GM15510 (cell line): Measurements from ENCODE around the gene ABCB8.

Experiments used
- POLR2A ChIP-seq: IDR thresholded peaks from 3 replicates; pipeline ENCODE4 v1.6.1; 2011; ENCODE audit warnings: borderline replicate concordance; ENCODE audit not compliant: insufficient read length; ENCODE audit errors: extremely low read depth

The ABCB8 gene

DNA sequence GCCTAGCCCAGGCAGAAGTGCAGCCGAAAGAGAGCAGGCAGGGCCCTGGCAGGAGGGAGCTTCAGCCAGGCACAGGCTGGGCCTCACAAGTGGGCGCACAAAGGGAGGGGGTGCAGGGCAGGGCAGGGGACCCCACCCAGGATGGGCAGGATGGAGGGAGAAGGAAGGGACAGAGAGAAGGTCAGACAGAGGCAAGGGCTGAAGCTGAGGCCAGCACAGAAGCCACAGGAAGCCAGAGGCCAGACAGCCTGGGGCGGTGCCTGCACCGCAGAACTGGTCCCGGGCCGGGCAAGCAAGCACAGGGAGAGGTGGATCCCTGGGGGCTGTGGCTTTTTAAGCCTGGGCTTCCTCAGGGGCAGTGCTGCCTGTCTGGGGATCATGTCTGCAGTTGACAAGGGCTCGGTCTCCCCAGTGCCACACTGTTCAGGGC lies 20.8 kb upstream of the ABCB8 start:
- TF ChIP-seq POLR2A, result no peak

DNA sequence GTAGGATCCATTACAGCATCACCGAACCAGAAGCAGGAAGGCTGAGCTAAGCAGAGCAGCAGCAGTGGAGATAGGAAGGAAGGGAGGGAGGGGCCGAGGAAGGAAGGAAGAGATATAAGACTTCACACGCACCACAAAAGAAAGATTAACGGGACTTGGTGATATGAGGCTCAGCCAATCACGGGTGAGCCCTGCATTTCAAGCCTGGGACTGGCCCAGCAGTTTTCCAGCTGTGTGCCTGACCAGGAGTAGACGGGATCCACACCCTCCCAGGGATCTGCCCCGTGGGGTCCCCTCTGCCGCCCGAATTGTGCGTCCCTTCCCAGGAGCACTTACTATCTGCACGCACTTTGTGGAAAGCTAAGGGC lies 20.1 kb upstream of the ABCB8 start:
- no peak for TF ChIP-seq POLR2A

DNA sequence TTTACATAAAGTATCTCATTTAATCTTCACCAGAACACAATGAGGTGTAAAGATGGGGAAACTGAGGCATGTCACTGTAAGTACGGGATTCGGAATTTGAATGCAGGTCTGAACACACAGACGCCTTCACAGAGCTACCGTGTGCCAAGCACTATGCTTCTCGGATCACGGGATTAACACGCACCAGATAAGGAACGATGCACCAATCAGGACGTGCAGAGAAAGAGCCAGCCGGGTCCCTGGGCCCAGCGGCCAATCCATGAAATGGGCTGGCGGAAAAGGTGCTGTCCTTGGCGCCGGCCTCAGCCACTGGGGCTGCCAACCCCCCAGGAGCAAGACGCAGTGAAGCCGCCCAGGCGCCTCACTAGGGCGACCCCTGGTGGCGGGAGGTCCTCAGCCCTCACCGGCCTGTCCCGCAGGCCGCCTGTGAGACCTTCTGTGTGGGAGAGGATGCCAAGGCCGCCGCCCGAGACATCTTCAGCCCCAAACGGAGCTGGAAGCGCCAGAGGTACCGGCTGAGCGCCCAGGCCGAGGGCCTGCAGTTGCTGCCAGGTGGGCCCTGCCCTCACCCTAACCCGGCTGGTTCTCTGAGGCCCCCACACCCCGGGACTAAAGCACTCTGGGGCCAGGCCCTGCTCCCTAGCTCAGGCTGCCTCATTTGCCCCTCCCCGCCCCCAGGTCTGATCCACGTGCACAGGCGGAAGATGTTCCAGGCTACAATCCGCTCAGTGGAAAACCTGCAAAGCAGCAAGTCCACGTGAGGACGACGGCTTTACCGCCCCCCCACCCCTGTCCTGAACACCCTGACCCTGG lies 19.5 kb upstream of the ABCB8 start:
- TF ChIP-seq POLR2A, result peak; percentile 50

DNA sequence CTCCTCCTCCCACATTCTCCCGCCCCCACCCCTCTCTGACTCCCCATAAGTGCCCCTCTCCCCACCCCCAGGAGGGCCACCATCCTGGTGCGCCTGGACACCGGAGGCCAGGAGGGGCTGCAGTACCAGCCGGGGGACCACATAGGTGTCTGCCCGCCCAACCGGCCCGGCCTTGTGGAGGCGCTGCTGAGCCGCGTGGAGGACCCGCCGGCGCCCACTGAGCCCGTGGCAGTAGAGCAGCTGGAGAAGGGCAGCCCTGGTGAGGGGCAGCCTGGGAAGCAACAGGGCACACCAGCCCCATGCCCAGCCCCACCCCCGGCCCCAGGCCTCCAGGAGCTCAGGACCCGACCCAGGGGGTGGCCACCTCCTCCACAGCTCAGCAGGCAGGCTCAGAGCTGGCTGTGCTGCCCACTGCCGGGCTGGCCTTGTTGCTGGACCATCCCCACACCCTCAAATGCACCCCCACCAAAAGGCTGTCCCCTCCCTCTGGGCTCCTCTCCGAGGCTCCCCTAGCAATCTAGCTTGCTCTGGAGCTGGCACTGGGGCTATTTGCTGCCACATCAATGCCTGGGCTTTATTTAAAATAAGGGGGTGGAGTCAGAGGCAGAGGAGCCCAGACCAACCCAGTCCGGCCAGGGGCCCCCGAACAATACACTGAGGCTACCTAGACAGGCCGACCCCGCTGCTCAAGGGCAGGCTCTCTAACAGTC lies 18.8 kb upstream of the ABCB8 start:
- TF ChIP-seq POLR2A, result no peak

DNA sequence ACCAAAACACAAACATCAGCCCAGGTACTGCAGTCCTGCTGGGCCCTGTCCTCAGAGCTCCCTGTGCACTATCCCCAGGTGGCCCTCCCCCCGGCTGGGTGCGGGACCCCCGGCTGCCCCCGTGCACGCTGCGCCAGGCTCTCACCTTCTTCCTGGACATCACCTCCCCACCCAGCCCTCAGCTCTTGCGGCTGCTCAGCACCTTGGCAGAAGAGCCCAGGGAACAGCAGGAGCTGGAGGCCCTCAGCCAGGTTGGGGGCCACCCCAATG lies 18.3 kb upstream of the ABCB8 start:
- TF ChIP-seq POLR2A, result no peak

DNA sequence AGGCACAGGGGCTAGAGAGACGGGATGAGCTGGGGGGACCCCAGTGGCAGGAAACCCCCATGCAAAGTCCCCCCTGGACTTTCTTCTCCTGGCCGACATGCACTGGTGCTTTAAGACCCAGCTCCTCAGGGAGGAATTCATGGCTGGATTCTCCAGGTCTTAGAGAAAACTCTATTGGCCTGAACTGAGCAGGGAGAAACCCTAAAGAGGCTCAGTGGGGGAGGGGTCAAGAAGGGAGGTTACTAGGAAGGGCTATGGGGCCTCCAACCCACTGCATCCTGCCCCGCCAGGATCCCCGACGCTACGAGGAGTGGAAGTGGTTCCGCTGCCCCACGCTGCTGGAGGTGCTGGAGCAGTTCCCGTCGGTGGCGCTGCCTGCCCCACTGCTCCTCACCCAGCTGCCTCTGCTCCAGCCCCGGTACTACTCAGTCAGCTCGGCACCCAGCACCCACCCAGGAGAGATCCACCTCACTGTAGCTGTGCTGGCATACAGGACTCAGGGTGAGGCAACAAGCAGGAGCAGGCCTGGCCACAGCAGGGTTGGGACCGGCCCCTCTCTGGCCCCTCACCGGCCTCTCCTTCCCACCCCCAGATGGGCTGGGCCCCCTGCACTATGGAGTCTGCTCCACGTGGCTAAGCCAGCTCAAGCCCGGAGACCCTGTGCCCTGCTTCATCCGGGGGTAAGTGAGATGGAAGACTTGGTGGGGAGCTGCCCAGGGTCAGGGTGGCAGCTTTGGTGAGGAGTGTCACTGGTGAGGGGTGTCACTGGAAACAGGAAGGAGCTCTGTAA lies 17.7 kb upstream of the ABCB8 start:
- TF ChIP-seq POLR2A, result no peak

DNA sequence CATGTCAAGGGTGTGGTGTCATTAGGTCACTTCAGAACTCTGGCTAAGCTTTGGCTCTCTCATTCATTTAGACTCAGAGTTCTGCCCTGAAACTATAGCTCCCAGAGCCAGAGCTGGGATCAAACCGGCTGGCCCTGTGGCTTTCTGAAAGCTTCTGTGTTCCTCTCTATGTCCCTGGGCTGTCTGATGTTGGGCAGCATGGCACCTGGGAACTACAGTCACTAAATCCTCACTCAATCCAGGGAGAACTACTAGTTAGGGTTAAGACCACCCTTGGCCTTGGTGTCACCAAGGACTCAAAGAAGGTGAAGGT lies 17.2 kb upstream of the ABCB8 start:
- TF ChIP-seq POLR2A, result no peak

DNA sequence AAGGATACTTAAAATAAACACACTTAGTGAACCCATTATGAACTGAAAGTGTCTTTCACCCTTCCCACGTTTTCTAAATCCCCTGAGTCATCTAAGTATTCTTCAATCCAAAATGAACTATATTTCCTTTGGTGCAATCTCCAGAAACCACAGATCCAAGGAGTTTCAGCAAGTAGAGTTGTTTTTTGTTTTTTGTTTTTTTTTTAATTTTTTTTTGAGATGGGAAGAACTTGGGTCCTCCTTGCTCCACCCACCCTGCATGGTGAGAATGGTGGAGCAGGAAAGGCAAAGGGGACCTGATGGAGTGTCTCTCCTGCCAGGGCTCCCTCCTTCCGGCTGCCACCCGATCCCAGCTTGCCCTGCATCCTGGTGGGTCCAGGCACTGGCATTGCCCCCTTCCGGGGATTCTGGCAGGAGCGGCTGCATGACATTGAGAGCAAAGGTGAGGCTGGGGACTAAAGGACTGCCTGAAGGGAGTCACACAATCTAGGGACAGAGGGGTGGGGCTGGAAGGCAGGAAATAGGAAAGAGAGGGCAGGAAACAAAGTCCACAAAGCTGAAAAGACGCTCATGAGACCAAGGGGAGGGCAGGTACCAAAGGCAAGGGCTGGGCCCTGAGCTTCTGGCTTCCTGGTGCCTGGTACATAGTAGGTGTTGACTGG lies 16.1 kb upstream of the ABCB8 start:
- TF ChIP-seq POLR2A, result no peak

DNA sequence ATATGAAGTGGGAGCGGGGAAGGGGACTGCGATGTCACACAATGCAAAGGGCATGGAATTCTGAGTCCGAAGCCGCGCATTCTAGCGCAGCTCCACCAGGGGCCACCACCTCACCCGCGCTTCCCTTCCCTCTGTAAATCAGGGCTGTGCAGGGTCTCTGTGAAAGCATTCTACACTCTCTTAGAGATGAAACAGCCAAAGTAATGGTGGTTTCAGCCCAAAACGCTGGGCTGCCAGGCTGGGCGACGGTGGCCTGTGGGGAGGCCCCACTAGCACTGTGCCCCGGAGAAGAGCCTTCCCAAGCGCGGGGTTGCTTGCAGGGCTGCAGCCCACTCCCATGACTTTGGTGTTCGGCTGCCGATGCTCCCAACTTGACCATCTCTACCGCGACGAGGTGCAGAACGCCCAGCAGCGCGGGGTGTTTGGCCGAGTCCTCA lies 15.3 kb upstream of the ABCB8 start:
- TF ChIP-seq POLR2A, result no peak

DNA sequence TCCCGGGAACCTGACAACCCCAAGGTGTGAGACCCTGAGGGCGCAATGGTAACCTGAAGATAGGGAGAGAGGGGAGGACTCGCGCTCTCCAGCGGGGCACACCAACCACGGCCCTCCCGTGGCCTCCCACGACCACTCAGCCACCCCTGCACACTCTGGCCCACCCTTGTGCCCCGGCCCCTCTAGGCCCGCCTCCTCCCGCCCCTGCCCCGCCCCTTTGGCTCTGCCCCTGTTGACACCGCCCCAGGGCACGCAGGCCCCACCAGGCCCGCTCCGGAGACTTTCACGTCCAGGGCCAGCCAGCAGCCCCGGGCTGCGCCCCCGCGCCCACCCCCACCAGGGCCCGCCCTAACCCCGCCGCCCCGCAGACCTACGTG lies 14.9 kb upstream of the ABCB8 start:
- no peak for TF ChIP-seq POLR2A

DNA sequence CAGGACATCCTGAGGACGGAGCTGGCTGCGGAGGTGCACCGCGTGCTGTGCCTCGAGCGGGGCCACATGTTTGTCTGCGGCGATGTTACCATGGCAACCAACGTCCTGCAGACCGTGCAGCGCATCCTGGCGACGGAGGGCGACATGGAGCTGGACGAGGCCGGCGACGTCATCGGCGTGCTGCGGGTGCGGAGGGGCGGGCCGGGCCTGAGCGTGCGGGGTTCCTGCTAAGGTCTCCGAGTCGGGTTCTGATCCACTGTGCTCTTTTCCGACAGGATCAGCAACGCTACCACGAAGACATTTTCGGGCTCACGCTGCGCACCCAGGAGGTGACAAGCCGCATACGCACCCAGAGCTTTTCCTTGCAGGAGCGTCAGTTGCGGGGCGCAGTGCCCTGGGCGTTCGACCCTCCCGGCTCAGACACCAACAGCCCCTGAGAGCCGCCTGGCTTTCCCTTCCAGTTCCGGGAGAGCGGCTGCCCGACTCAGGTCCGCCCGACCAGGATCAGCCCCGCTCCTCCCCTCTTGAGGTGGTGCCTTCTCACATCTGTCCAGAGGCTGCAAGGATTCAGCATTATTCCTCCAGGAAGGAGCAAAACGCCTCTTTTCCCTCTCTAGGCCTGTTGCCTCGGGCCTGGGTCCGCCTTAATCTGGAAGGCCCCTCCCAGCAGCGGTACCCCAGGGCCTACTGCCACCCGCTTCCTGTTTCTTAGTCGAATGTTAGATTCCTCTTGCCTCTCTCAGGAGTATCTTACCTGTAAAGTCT lies 14.3 kb upstream of the ABCB8 start:
- TF ChIP-seq POLR2A, result no peak

DNA sequence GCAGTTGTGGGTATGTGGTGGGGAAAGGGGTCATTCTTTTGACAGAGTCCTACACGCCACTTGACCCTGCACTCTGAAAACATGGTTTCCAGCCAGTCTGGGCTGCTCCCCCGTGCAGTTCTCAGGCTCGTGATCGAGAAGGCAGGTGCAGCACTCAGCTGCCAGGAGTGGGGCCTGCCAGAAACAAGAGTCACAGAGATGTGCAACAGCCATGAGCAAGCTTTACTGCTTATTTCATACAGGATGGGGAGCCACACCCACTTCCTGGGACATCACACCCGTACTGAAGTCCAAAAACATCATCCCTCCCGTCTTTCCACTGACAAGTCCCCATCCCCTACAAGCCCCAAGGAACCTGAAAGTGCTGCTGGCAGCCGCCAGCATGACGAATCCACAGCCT lies 13.3 kb upstream of the ABCB8 start:
- no peak for TF ChIP-seq POLR2A

DNA sequence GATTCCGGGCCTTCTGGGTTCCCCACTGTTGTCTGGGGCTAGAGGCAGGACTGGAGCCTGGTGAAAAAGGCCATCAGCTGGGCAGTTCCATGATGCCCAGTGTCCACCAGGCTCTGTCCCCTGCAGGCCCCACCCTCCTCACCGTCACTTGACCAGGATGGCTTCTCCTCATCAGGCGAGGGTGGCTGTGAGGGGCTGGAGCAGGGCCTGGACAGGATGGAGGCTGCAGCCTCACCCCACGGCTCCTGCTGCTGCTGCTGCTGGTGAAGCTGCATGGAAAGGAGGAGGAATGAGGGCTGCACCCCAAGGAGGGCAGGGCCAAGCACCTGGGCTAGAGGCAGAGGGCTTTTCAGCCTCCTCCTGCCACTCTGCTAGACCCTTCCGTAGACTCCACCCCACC lies 12.3 kb upstream of the ABCB8 start:
- TF ChIP-seq POLR2A, result no peak

DNA sequence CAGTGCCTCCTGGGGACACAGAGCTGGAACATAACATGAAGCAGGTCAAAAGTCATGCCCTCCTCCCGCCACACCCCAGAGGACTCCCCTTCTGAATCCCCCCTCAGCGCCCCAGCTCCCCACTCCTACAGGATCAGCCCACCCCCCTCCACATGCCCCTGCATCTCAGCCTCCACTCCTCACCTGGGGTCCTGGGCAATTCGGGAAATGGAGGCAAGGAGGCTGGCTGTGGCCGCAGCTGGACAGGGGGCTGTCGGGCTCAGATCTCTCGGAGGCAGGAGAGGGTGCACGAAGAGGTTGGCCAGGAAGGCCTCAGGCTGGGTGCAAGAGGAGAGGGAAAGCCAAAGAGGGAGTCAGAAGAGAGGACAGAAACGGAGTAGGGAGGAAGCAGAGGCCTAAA lies 11.7 kb upstream of the ABCB8 start:
- no peak for TF ChIP-seq POLR2A
